ENCODE results near the gene TIMELESS.
"Not testable (repeated sequence)": the region's sequence is repeated elsewhere in the genome, so short reads cannot be mapped to it uniquely, and the experiment has no call there.

TIMELESS gene

DNA sequence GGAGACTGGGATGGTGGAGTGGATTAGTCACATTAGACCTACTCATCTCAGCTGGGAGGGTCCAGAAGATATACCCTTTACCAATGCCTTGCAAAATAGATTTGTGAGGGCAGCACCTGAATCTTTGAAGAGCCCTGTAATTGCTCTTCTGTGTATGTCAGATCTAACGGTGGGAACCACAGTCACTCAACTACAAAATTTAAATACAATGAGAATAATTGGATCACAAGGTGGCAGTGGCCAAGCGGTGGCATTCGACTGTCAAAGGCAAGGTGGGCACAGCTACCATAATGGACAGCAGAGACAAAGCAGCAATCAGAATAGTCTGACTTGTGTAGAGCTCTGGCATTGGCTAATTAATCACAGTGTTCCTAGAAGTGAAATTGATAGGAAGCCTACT is 49.8 kb downstream of the TIMELESS start:
- H3K4me1 ChIP-seq (ENCODE audit: insufficient read depth, low read length); H3K4me3 ChIP-seq (ENCODE audit: low read length); H3K9ac ChIP-seq (ENCODE audit: low read depth, low read length); H3K27me3 ChIP-seq (ENCODE audit: insufficient read depth, low read length); H3K27ac ChIP-seq (ENCODE audit: low read length); H3K36me3 ChIP-seq (ENCODE audit: insufficient read depth, low read depth, low read length): not testable (repeated sequence)
- H3K9me3 ChIP-seq (ENCODE audit: insufficient read depth, low read depth, low read length): peaks cover 16% of the 10 kb centered on the region

GRCh38 chr12:56398324-56398723 is 50.9 kb downstream of the TIMELESS start:
- no peak overlapping the region for H3K9ac ChIP-seq (ENCODE audit: low read depth, low read length)
- H3K4me3 ChIP-seq (ENCODE audit: low read length): no peak overlapping the region
- no peaks in the 10 kb centered on the region for H3K4me1 ChIP-seq (ENCODE audit: insufficient read depth, low read length)
- H3K9me3 ChIP-seq (ENCODE audit: insufficient read depth, low read depth, low read length): peaks cover 16% of the 10 kb centered on the region
- no peaks in the 10 kb centered on the region for H3K36me3 ChIP-seq (ENCODE audit: insufficient read depth, low read depth, low read length)
- no peak overlapping the region for H3K27ac ChIP-seq (ENCODE audit: low read length)
- H3K27me3 ChIP-seq (ENCODE audit: insufficient read depth, low read length): no peaks in the 10 kb centered on the region

- no peaks in the 10 kb centered on the region for H3K36me3 ChIP-seq (ENCODE audit: insufficient read depth, low read depth, low read length)
Measured at GRCh38 chr12:56392331-56392730, 56.9 kb downstream of the TIMELESS start.

DNA sequence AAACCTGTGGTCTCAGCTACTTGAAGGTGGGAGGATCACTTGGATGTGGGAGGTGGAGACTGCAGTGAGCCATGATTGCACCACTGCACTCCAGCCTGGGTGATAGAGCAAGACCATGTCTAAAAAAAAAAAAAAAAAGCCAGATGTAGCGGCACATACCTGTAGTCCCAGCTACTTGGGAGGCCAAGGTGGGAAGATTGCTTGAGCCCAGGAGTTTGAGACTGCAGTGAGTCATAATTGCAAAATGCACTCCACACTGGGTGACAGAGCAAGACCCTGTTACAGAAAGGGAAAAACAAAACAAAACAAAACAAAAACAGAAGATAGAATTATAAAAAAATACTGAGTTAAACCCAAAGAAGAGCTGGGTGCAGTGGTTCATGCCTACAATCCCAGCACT is 57.5 kb downstream of the TIMELESS start:
- no peak overlapping the region for H3K4me3 ChIP-seq (ENCODE audit: low read length)
- H3K36me3 ChIP-seq (ENCODE audit: insufficient read depth, low read depth, low read length): no peaks in the 10 kb centered on the region
- no peaks in the 10 kb centered on the region for H3K27me3 ChIP-seq (ENCODE audit: insufficient read depth, low read length)

More at GRCh38 chr12:56392331-56392730, 56.9 kb downstream of the TIMELESS start:
- Histone ChIP-seq H3K27ac (ENCODE audit: low read length) (no peak overlapping the region), H3K27me3 (ENCODE audit: insufficient read depth, low read length) (no peaks in the 10 kb centered on the region), H3K9me3 (ENCODE audit: insufficient read depth, low read depth, low read length) (no peaks in the 10 kb centered on the region; the same call in 1 of the 2 replicates), H3K9ac (ENCODE audit: low read depth, low read length) (no peak overlapping the region), H3K4me1 (ENCODE audit: insufficient read depth, low read length) (no peaks in the 10 kb centered on the region), H3K4me3 (ENCODE audit: low read length) (no peak overlapping the region)

DNA sequence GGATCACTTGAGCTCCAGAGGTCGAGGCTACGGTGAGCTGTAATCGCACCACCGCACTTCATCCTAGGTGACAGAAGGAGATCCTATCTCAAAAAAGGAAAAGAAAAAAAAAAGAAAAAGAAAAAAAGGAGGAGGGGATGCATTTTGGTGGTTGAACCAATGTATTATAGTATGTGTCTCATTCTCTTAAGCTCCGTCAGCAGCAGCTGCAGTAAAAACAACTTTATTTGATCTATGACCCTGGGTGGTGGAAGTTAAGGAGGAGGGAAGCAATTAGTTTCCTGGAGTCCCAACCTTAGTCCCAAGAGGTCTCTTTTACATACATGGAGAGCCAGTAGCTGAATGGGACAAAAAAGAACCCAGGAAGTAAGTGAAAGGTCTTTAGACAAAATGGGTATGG is 59.8 kb downstream of the TIMELESS start:
- Histone ChIP-seq H3K27ac (ENCODE audit: low read length) (no peak overlapping the region), H3K4me1 (ENCODE audit: insufficient read depth, low read length) (no peaks in the 10 kb centered on the region), H3K9ac (ENCODE audit: low read depth, low read length) (no peak overlapping the region), H3K9me3 (ENCODE audit: insufficient read depth, low read depth, low read length) (no peaks in the 10 kb centered on the region), H3K36me3 (ENCODE audit: insufficient read depth, low read depth, low read length) (no peaks in the 10 kb centered on the region), H3K27me3 (ENCODE audit: insufficient read depth, low read length) (no peaks in the 10 kb centered on the region), H3K4me3 (ENCODE audit: low read length) (no peak overlapping the region)

More for the DNA sequence above, 57.5 kb downstream of the TIMELESS start:
- H3K4me1 ChIP-seq (ENCODE audit: insufficient read depth, low read length): no peaks in the 10 kb centered on the region
- no peaks in the 10 kb centered on the region for H3K9me3 ChIP-seq (ENCODE audit: insufficient read depth, low read depth, low read length)
- H3K27ac ChIP-seq (ENCODE audit: low read length): no peak overlapping the region
- H3K9ac ChIP-seq (ENCODE audit: low read depth, low read length): no peak overlapping the region

GRCh38 chr12:56387152-56387736 is 62.0 kb downstream of the TIMELESS start:
- Histone ChIP-seq H3K9ac (ENCODE audit: low read depth, low read length) (no peak overlapping the region), H3K4me3 (ENCODE audit: low read length) (no peak overlapping the region), H3K27ac (ENCODE audit: low read length) (no peak overlapping the region), H3K27me3 (ENCODE audit: insufficient read depth, low read length) (no peaks in the 10 kb centered on the region), H3K4me1 (ENCODE audit: insufficient read depth, low read length) (no peaks in the 10 kb centered on the region), H3K36me3 (ENCODE audit: insufficient read depth, low read depth, low read length) (no peaks in the 10 kb centered on the region), H3K9me3 (ENCODE audit: insufficient read depth, low read depth, low read length) (no peaks in the 10 kb centered on the region)

- Histone ChIP-seq H3K9me3 (ENCODE audit: insufficient read depth, low read depth, low read length) (no peaks in the 10 kb centered on the region), H3K4me3 (ENCODE audit: low read length) (no peak overlapping the region), H3K9ac (ENCODE audit: low read depth, low read length) (no peak overlapping the region), H3K36me3 (ENCODE audit: insufficient read depth, low read depth, low read length) (no peaks in the 10 kb centered on the region), H3K4me1 (ENCODE audit: insufficient read depth, low read length) (no peaks in the 10 kb centered on the region), H3K27ac (ENCODE audit: low read length) (no peak overlapping the region), H3K27me3 (ENCODE audit: insufficient read depth, low read length) (no peaks in the 10 kb centered on the region)
Measured at GRCh38 chr12:56385873-56386272, 63.4 kb downstream of the TIMELESS start.

DNA sequence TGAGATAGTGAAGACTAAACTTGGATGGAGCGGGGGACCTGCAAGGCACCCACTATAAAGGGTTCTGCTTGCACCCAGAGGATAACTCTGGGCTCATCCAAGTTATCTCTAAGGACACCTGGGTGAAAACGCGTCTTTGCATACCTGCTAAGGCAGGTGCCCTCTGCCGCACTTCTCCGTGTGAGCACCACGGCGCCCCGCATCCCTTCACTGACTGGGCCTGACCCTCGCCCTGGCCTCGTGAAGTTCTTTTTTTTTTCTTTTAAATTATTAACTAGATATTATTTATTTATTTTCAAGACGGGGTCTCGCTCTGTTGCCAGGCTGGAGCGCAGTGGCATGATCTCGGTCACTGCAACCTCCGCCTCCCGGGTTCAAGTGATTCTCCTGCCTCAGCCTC is 66.6 kb downstream of the TIMELESS start:
- peaks cover 2% of the 10 kb centered on the region; the same call in 1 of the 2 replicates for H3K4me1 ChIP-seq (ENCODE audit: insufficient read depth, low read length)
- no peak overlapping the region for H3K9ac ChIP-seq (ENCODE audit: low read depth, low read length)
- no peaks in the 10 kb centered on the region for H3K27me3 ChIP-seq (ENCODE audit: insufficient read depth, low read length)
- H3K4me3 ChIP-seq (ENCODE audit: low read length): no peak overlapping the region
- no peak overlapping the region for H3K27ac ChIP-seq (ENCODE audit: low read length)
- no peaks in the 10 kb centered on the region for H3K36me3 ChIP-seq (ENCODE audit: insufficient read depth, low read depth, low read length)
- no peaks in the 10 kb centered on the region for H3K9me3 ChIP-seq (ENCODE audit: insufficient read depth, low read depth, low read length)

DNA sequence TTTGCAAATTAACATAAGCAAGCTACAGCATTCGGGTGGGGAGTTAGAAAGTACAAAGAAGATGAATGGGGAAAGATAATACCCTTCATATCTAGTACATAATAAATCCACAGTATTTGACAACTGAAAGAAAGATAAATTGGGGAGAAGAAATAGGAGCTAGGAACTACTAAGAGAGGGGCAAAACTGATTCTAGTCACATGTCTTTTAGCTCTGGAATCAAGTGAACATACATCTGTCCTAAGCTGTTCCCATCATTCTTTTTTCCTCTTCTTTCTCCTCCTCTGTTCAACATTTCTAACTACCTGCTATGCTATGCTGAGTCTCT is 71.3 kb downstream of the TIMELESS start:
- H3K4me1 ChIP-seq (ENCODE audit: insufficient read depth, low read length): peaks cover 5% of the 10 kb centered on the region; the same call in 1 of the 2 replicates
- H3K4me3 ChIP-seq (ENCODE audit: low read length): no peak overlapping the region
- no peaks in the 10 kb centered on the region for H3K9me3 ChIP-seq (ENCODE audit: insufficient read depth, low read depth, low read length)
- H3K9ac ChIP-seq (ENCODE audit: low read depth, low read length): no peak overlapping the region
- H3K36me3 ChIP-seq (ENCODE audit: insufficient read depth, low read depth, low read length): no peaks in the 10 kb centered on the region
- no peak overlapping the region for H3K27ac ChIP-seq (ENCODE audit: low read length)
- no peaks in the 10 kb centered on the region for H3K27me3 ChIP-seq (ENCODE audit: insufficient read depth, low read length)

GRCh38 chr12:56377310-56377988 is 71.8 kb downstream of the TIMELESS start:
- Histone ChIP-seq H3K36me3 (ENCODE audit: insufficient read depth, low read depth, low read length) (no peaks in the 10 kb centered on the region), H3K27ac (ENCODE audit: low read length) (no peak overlapping the region), H3K4me1 (ENCODE audit: insufficient read depth, low read length) (peaks cover 5% of the 10 kb centered on the region; the same call in 1 of the 2 replicates), H3K27me3 (ENCODE audit: insufficient read depth, low read length) (no peaks in the 10 kb centered on the region), H3K4me3 (ENCODE audit: low read length) (no peak overlapping the region), H3K9ac (ENCODE audit: low read depth, low read length) (no peak overlapping the region), H3K9me3 (ENCODE audit: insufficient read depth, low read depth, low read length) (no peaks in the 10 kb centered on the region; the same call in 1 of the 2 replicates)

DNA sequence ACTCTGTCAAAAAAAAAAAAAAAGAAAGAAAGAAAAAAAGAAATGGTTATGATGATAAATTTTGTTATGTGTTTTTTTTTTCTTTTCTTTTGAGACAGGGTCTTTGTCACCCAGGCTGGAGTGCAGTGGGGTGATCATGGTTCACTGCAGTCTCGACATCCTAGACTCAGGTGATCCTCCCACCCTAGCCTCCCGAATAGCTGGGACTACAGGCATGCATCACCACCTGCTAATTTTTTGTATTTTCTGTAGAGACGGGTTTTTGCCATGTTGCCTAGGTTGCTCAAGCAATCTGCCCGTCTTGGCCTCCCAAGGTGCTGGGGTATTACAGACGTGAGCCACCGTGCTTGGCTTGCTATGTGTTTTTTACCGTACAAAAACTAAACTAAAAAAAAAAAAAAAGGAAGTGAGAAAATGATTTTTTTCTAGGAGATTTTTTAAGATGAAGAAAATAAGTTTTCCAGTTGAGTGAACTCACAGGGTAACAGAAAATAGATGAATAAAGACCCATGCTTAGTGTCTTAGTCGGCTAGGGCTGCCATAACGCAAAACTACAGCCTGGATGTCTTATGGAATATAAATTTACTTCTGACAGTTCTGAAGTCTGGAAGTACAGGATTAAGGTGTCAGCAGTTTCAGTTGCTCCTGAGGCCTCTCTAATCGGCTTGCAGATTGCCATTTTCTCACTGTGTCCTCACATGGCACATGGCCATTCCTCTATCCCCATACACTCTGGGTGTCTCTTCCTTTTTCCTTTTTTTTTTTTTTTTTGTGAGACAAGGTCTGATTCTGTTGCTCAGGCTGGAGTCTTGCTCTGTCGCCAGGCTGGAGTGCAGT is 73.4 kb downstream of the TIMELESS start:
- H3K9ac ChIP-seq (ENCODE audit: low read depth, low read length): no peak overlapping the region
- no peaks in the 10 kb centered on the region for H3K27me3 ChIP-seq (ENCODE audit: insufficient read depth, low read length)
- H3K36me3 ChIP-seq (ENCODE audit: insufficient read depth, low read depth, low read length): no peaks in the 10 kb centered on the region
- no peak overlapping the region for H3K27ac ChIP-seq (ENCODE audit: low read length)
- H3K4me3 ChIP-seq (ENCODE audit: low read length): no peak overlapping the region
- peaks cover 5% of the 10 kb centered on the region; the same call in 1 of the 2 replicates for H3K4me1 ChIP-seq (ENCODE audit: insufficient read depth, low read length)
- no peaks in the 10 kb centered on the region; the same call in 1 of the 2 replicates for H3K9me3 ChIP-seq (ENCODE audit: insufficient read depth, low read depth, low read length)
